Left ventricle myocardium superior (tissue), 1 donor: ENCODE measurements around the gene GPR157. TPM values are rescaled to one million over a fixed set of nuclear protein-coding genes. Genes with fewer than 3 reads are reported as not detected.
"Not testable (repeated sequence)": the region's sequence is repeated elsewhere in the genome, so short reads cannot be mapped to it uniquely, and the experiment has no call there.

ENCODE experiments used
- ATAC-seq: fragments of 200-7000 bp; cut with Tn5 transposase; one replicate; pipeline ENCODE4 v1.9.1; 2020; ENCODE audit warnings: mild to moderate bottlenecking, moderate library complexity
- DNase-seq: peaks from one replicate; pipeline ENCODE4 v3.0.0-alpha.2; 2020
- intact Hi-C: fragments of 100-400 bp; cut with micrococcal nuclease; formaldehyde crosslinking; loops from one replicate; pipeline ENCODE4 v1.11.0; 2022
- total RNA-seq: library from RNA; stranded (reverse); fragmentation: NEBNext Ultra II Directional; extraction: Animal tissue kit (Norgen Biotek cat#: 25700); gene quantifications from one replicate; pipeline ENCODE4 v1.2.1, GENCODE V29; 2021
- donor health status: DM: no; HTN: yes; CAD: no; lungs with severe emphysema.

Gene GPR157
- total RNA-seq, 1 donor from 2014 or later, result 42.2 TPM

DNA sequence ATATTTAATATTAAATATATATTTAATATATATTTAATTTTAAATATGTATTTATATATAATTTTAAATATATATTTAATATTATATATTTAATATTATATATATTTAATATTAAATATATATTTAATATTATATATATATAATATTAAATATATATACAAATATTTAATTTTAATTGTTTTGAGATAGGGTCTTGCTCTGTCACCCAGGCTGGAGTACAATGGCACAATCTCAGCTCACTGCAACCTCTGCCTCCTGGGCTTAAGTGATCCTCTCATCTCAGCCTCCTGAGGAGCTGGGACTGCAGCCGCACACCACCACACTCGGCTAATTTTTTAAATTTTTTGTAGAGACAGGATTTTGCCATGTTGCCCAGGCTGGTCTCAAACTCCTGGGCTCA lies 5.2 kb downstream of the GPR157 start:
- ATAC-seq, DNase-seq, intact Hi-C loops: not testable (repeated sequence)

DNA sequence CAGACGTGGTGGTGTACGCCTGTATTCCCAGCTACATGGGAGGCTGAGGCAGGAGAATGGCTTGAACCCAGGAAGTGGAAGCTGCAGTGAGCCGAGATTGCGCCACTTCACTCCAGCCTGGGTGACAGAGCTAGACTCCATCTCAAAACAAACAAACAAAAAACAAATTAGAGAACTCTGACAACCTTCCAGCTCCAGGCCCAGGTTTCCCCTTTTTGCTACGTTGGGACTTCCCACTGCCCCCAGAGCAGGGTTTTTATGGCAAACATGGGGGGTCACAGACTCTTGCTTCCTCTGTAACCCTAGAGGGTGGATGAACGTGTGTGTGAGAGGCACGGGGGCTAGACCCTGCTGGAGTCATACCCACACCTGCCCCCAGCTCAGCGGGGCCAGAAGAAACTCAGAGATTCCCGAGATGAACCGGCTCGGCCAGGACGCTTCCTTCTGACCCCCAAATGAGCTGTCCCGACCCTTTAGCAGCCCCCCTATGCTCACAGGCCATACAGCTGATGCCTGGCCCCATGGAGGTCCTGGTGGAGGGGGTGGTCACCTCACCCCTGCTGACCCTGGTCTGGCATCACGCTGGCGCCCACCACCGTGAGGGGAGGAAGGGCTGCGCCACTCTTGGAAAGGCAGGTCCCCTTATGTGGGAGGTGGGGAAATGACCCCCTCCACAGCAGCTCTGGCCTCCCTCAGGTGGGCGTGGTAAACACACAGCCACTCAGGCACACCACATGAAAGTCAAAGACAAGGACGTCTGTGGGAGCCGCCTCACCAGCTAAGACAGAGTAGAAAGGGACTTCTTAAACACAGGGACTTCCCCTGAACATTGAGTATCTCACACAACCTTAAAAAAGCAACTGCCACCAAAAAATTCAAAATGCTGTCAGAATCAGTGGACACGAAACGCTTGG lies 7.1 kb downstream of the GPR157 start:
- ATAC-seq (peak; percentile 61), DNase-seq (peak; percentile 27)
- intact Hi-C loops, result no loop called here

DNA sequence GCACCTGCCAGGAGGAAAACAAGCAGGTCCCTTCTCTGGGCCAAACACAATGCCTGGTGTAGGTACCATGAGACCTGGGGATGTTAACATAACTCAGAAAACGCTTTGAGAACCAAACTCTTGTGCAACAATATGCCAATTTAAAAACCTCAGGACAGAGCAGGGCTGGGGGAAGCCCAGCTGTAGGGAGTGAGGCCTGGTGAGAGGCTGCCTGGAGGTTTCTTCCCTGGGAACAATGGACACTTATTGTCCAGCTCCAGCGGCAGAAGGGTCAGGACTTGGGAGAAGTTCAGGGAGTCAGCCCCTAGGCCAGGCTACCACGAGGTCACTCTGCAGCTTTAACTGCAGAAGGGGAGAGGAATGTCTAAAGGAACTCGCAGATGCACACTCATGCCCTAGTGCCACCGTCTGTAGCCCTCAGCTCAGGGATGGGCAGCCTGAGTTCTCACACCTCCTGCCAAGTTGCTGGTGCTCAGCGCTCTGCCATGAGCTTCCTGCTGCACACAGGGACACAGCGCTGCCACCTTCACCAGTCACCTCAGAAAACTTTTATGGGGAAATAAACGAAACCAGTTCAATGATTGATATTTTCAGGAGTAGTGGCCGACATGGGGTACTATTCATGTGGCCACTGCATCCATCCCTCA lies 8.5 kb downstream of the GPR157 start:
- DNase-seq (peak; percentile 33), ATAC-seq (peak; percentile 49)
- intact Hi-C loops, result no loop called here

DNA sequence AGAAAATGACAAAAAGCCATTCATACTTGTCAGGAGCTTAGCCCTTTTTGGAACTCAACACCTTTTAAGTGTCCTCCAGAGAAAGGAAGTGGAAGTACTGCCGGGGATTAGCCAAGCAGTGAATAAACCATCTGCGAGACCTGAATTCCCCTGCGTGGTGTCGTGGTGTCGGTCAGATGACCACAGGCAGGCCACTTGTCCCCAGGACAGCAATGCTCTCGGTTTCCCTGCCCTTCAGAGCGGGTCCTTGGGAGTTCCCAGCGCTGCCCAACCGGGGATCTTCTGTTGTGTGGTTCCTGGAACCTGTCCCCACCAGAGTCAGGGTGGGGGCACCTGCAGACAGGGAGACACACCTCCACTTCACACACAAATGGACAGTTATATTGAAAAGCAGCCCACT lies 9.2 kb downstream of the GPR157 start:
- DNase-seq, result peak; percentile 20
- ATAC-seq, result no peak
- intact Hi-C loops, result no loop called here

DNA sequence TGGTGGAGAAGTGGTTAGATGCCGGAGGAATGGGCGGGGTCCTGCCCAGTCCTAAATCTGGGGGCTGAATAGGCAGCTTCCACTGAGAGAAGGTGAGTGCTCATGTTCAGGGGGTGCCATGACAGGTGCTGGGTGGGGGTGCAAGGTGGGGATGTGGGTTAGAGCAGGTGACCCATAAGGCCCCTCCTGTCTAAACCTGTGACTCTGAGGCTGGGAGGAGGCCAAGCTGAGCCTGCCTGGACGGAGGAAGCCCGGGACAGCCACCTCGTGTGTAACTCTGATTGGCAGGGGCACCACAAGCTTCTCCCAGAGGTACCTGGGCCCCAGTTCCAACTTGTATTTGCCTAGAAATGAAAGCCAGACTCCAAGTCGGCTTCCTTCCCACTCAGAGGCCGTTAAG lies 10.7 kb downstream of the GPR157 start:
- intact Hi-C loops, result no loop called here
- peak; percentile 60 for DNase-seq
- ATAC-seq, result peak; percentile 50

DNA sequence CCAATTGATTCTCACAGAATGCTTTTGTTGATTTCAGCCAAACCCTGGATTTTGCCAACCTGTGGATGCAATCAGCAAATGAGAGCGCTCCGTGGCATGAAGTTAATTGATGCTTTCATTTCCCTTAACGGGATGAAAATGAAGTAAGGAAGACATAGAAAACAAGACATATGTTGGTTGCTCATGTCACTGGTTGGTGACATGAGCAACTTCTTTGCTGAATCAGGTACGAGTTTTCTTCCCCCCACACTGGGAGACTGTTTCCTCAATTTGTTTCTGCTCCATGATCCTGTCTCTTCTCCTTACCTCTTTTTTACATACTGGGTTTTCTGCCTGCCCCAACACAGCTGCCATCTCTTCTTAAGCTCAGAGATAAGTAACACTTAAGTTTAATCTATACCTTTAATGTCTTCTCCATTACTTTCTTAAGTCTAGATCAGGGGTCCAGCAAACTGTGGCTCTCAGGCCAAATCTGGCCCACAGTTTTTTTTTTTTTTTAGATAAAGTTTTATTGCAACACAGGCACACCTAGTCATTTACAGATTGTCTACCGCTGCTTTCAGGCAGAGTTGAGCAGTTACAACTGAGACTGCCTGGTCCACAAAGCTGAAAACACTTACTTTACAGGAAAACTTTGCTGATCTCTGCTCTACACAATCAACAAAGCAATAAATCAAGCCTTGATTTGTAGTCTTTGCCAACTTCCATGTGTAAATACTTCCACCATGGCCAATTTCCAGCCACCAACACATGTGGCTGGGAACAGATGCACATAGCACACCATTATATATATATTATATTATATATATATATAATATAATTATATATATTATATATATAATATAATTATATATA lies 13.3 kb downstream of the GPR157 start:
- DNase-seq (no peak), ATAC-seq (no peak)
- intact Hi-C loops, result no loop called here

DNA sequence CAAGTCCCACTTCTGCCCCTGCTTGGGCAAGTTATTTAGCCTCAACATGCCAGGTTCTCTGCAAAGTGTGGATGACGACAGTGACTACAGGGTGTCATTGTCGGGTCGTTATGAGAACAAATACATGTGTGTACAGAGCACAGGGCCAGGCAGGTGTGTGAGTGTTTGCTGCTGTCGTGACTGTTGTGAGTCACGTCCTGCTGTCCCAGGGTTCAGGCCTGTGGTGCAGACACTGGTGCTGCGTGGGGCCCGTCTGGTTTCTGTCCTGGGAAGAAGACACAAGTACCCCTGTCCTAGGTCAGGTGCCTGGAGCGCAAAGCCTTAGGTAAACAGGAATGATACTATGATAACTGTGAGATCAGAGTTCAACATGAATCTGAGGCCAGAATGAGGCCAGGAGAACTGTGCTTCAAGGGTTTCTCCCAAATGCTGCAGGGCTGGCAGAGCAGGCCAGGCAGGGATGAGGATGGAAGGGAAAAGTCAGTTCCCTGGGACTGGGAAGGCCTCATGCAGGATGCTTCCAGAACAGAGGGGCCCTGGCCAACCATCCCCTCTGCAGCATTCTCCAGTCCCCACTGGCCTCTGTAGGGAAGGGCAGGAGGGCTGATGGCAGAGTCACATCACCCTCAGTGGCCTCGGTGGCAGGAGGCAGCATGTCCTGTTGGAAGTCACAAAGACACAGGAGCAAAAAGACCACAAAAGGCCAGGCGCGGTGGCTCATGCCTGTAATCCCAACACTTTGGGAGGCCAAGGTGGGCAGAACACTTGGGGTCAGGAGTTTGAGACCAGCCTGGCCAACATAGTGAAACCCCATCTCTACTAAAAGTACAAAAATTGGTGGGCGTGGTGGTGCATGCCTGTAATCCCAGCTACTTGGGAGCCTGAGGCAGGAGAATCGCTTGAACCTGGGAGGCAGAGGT lies 15.7 kb downstream of the GPR157 start:
- intact Hi-C loops, result no loop called here
- no peak for ATAC-seq
- DNase-seq, result no peak

DNA sequence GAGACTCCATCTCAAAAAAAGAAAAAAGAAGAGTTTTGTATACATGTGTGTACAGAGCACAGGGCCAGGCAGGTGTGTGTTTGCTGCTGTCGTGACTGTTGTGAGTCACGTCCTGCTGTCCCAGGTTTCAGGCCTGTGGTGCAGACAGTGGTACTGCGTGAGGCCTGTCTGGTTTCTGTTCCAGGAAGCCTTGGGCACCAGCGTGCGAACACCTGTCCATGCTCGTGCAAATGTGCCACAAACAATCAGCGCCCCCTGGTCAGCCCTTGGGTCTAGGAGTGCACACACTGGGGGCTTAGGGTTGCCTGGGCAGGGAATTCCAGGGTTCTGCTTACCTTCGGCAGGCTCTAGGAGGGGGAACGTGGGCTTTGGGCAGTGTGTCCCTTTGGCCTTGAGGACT lies 16.9 kb downstream of the GPR157 start:
- no peak for ATAC-seq
- intact Hi-C loops, result no loop called here
- DNase-seq, result no peak

DNA sequence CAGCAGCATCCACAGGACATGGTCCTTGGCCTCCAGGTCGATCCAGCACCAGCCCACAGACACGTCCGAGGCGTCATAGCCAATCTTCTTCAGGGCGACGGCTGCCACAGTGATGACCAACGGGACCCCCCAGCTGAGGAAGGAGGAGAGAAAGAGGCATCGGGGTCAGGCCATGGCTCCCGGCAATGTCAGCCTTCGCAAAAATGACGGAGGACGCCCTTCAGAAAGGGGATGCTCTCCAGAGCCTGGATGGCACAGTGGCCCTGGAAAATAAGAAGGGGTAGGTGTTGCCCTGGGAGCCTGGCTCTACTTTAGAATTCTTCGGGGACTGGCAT lies 17.6 kb downstream of the GPR157 start:
- intact Hi-C loops, result no loop called here
- ATAC-seq, result no peak
- no peak for DNase-seq

DNA sequence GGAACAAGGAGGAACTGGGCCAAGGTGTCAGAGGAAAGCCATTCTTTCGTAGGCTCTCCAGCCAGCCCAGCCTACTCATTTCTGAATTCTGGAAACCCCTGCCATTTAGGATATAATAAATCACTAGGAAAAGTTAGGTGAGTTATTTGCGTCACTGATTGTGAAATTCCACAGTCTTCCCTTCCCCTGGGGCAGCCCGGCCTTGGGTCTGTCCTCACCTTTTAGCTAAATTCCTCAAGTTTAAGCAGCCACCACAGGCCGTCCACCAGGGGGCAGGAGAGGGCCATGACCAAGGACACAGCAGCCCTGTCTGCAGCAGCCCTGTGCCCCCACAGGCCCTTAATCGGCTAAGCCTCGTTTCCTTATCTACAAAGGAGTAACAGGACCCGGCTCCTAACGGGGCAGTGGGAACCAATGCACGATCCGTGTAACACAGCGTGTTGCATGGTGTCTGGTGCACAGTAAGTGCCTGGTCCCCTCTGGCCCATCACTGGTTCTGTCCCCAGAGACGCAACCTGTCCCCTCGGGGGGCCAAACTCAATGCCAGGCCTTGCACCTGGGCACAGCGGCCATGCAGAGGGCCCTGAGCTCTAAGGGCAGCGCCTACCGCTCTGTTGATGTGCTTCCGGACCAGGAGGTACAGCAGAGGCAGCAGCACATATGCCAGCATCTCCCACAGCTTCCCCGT lies 18.1 kb downstream of the GPR157 start:
- peak; percentile 71 for ATAC-seq
- DNase-seq, result peak; percentile 92
- intact Hi-C loops, result no loop called here

DNA sequence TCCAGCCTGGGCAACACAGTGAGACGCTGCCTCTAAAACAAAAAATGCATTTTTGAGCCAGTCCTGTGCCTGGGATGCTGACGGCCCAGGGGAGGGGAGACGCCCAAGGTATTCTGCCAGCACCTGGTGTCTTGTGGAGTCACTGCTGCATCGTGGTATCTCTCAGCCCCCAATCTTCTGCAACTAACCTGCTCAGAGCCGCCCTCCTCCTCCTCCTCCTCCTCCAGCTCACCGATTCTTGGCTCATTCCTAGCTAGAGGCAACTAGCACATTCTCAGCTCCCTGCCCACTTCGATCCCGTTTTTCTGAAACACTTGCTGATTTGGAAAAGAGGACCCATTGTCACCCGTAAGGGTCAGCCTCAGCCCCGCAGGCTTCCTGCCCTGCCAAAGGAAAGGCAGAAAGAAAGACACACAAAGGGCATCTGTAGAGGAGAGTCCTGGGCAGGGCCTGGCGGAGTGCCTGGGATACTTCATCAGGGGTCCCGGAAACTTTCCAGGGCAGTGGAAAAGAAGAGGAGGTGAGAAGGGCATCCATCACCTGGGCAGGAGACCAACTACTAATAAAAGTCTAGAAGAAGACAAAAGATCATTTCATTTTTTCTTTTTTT lies 20.7 kb downstream of the GPR157 start:
- intact Hi-C loops, result no loop called here
- ATAC-seq (peak; percentile 46), DNase-seq (peak; percentile 60)

DNA sequence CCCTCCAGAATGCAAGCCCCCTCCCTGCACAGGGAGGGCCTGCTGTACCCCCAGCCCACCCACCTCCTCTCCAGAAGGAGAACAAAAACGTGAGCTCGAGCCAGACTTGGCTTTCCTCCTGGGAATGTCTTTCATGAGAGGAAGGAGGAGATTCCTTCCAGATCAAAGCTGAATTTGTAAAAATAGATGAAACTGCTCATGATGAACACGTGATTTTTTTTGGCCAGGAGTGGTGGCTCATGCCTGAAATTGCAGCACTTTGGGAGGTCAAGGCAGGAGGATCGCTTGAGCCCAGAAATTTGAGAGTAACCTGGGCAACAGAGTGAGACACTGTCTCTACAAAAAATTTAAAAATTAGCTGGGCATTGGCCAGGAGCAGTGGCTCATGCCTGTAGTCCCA lies 21.8 kb downstream of the GPR157 start:
- intact Hi-C loops, result no loop called here
- ATAC-seq, result no peak
- no peak for DNase-seq

DNA sequence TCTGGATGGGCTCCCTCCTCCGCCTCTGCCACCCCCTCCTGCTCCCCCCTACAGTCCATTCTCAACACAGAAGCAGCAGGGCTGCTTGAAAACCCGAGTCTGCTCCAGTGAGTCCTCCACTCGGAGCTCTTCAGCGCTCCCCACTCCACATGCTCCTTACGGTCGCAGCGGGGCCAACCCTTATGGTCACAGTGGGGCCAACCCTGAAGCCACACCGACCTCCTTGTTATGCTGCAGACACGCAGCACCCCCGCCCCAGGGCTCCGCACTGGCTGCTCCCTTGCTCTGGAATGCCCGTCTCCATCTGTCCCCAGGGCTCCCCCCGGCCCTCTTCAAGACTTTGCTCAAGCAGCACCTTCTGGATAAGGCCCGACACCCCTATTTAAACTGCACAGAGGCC lies 22.6 kb downstream of the GPR157 start:
- DNase-seq (no peak), ATAC-seq (no peak)
- intact Hi-C loops, result no loop called here

DNA sequence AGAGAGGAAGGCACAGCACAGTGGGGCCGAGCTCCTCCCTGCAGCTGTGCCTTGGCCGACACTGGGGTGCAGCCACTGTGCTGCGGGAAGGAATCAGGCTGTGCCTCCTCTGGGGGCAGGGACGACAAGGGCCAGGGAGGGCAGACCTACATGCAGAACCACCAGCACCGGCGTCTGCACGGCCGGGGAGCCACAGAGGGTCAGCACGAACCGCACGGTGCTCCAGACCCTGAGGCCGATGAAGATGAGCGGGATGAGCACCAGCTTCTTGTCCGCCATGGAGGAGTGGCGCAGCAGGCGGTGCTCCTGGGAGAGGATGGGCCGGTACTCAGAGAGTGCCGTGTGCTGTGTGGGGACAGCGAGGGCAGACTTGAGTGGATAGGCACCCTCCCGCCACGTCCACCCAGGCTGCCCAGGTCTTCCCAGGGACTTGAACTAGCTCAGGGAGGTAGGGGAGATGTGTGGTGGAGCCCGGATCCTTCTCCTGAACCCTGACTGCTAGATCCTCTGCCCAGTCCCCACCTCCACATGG lies 23.5 kb downstream of the GPR157 start:
- no peak for DNase-seq
- no peak for ATAC-seq
- intact Hi-C loops, result no loop called here

DNA sequence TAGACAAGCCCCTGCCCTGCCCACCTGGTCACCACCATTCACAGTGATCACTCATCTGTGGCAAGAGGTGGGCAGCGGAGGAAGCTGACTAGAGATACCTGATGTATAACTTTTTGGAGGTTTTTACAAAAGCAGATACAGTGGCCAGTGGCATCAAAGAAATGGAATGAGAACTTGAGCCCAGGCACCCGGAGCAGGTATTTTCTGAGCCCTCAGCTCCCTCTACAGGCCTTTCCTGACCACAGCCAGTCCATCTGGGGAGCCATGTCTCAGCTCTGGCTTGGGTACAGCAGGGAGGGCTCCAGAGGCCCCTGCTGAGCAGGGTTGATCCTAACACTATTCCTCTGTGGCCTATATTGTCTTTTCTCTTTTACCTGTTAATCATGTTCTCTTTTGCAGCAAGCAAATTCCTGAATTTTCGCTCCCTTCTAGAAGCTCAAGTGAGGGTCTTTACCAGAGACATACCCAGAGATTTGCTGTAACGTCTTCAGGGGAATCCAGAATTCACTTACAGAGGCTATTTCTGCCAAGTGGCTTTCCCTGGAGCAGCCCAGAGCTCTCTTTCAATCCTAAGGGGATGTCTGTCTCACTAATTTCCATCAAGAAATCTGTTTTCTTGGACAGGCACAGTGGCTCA lies 27.3 kb downstream of the GPR157 start:
- ATAC-seq (peak; percentile 68), DNase-seq (peak; percentile 43)
- intact Hi-C loops, result no loop called here

DNA sequence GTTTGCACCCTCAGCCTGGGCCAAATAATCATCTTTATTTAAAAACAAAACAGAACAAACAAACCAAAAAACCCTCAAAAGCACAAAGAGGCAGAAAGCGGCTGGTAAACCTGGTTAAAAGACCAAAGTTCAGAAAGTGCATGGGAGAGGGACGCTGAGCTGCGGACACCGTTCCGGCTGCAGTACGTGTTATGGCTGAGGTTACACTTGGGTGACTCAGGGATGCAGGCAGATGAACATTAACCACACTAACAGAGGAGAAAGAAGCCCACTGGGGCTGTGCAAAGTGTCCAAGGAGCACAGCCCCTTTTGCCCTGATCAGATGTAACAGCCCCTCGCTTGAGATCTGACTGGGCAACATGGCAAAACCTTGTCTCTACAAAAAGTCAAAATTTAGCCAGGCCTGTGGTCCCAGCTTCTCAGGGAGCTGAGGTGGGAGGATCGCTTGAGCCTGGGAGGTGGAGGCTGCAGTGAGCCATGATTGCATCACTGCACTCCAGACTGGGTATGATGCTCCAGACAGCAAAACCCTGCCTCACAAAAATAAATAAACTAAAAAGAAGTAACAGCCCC lies 28.3 kb downstream of the GPR157 start:
- DNase-seq (no peak), ATAC-seq (no peak)
- intact Hi-C loops, result no loop called here

DNA sequence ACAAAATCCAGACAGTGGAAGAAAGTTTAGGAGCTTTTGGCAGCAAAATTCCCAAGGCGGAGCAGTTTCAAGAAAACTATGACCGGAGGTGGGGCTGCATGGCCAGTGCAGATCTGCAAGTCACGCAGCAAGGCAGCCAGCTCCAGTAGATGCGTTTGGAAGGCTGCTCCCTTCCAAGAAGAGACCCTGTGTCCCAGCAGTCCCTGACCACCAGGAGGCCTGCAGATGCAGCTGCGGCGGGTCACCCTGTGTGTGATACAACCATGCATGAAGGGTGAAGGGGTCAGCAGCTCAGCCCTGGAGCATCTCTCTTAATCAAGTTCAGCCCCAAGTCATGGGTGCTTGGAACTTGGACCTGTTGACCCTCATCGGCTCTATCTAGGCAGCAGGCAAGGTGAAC lies 29.3 kb downstream of the GPR157 start:
- intact Hi-C loops, result loop anchor here (10.0 kb wide), 1 partner anchor 95 kb away; no protein-coding TSS in a partner anchor
- no peak for DNase-seq

More for the DNA sequence above, 29.3 kb downstream of the GPR157 start:
- no peak for ATAC-seq
